Breast epithelium (tissue), 4 donors: ENCODE measurements around the gene ATM. TPM values are rescaled to one million over a fixed set of nuclear protein-coding genes. Genes with fewer than 3 reads are reported as not detected.
A peak's percentile ranks its signal among the peaks of the same experiment; 100 is the strongest.
"Not testable (repeated sequence)": the region's sequence is repeated elsewhere in the genome, so short reads cannot be mapped to it uniquely, and the experiment has no call there.

Source experiments
- DNase-seq, 2 donors: peaks; one replicate each; pipeline ENCODE4 v3.0.0-alpha.2; 2019; ENCODE audit warnings: low spot score in 2 of 2
- H3K27ac ChIP-seq, 2 donors: fragments of 200-600 bp; sonication (generic) in 1 of 2; one replicate each; pipeline ENCODE4 v1.5.1; 2016 to 2019; ENCODE audit warnings: mild to moderate bottlenecking in 1 of 2
- H3K27me3 ChIP-seq, 2 donors: fragments of 200-600 bp; sonication (generic) in 1 of 2; one replicate each; pipeline versions ENCODE4 v1.5.1 to v1.6.0; 2017 to 2019; ENCODE audit warnings: control low read depth in 1 of 2, mild to moderate bottlenecking in 1 of 2
- H3K36me3 ChIP-seq: fragments of 200-600 bp; one replicate; pipeline ENCODE4 v1.5.1; 2019
- H3K4me1 ChIP-seq, 2 donors: fragments of 200-600 bp; sonication (generic); one replicate each; pipeline ENCODE4 v1.5.1; 2016 to 2019; ENCODE audit warnings: control low read depth in 1 of 2
- H3K4me3 ChIP-seq, 3 donors: fragments of 200-600 bp; sonication (generic); 1 replicate in 2 of 3; 2 replicates in 1 of 3; pipeline ENCODE4 v1.5.1; 2016 to 2019; ENCODE audit warnings: mild to moderate bottlenecking in 3 of 3, moderate library complexity in 2 of 3
- H3K9me3 ChIP-seq, 2 donors: fragments of 200-600 bp; sonication (generic) in 1 of 2; one replicate each; pipeline ENCODE4 v1.5.1; 2016 to 2019; ENCODE audit warnings: control low read depth in 1 of 2
- POLR2A ChIP-seq: fragments of 450-650 bp; IDR thresholded peaks from one replicate; pipeline ENCODE4 v1.6.1; 2016; ENCODE audit warnings: antibody characterized with exemption, mild to moderate bottlenecking, moderate library complexity
- POLR2AphosphoS5 ChIP-seq, 3 donors: sonication (generic); formaldehyde crosslinking; IDR thresholded peaks; one replicate each; pipeline ENCODE4 v1.6.1; 2017; ENCODE audit warnings: antibody characterized with exemption in 3 of 3
- intact Hi-C: fragments of 100-400 bp; cut with DNase I; formaldehyde crosslinking; loops from one replicate; pipeline ENCODE4 v1.15.1; 2023; ENCODE audit warnings: low total_unique reads
- total RNA-seq, 3 donors: library from RNA; depleted of rRNA; stranded (reverse); fragments of >200 nt; gene quantifications; one replicate each; pipeline ENCODE4 v1.1.0, GENCODE V29; 2016
- TF ChIP-seq, protein P1 (sequence below), 3 donors: fragments of 450-650 bp; IDR thresholded peaks; one replicate each; pipeline ENCODE4 v1.5.1; 2016 to 2017; ENCODE audit warnings: antibody characterized with exemption in 3 of 3, mild to moderate bottlenecking in 3 of 3, moderate library complexity in 3 of 3

ATM gene
- total RNA-seq, 3 donors from 2014 or later: 84.7 to 117 (median 91.4) TPM

DNA sequence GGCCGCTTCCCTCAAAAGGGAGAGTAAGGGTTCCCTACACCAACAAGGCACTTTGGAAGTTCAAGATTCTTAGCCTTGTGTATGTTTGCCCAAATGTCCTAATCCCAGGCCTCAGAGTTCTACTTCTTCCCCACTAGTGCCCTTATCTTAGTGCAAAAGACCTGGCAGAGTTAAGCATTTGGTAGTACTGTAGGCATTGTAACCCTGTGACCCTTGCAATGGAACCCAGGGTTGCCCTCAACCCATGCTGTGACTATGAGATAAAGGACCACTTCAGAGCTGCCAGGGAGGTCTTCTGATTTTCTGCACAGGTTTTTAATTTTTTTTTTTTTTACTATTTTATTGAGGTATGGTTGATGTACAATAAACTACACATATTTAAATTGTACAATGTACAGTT lies 179.4 kb downstream of the ATM start:
- Histone ChIP-seq H3K9me3 (no peaks in the 10 kb centered on the region), H3K36me3 (no peaks in the 10 kb centered on the region), H3K4me3 (no peak overlapping the region), H3K4me1 (no peaks in the 10 kb centered on the region), H3K27ac (no peak overlapping the region), H3K27me3 (no peaks in the 10 kb centered on the region)
- TF ChIP-seq POLR2A: no peak
- no peak for TF ChIP-seq POLR2AphosphoS5 (IDR thresholded peaks at IDR 0.05)
- TF ChIP-seq, protein P1, sequence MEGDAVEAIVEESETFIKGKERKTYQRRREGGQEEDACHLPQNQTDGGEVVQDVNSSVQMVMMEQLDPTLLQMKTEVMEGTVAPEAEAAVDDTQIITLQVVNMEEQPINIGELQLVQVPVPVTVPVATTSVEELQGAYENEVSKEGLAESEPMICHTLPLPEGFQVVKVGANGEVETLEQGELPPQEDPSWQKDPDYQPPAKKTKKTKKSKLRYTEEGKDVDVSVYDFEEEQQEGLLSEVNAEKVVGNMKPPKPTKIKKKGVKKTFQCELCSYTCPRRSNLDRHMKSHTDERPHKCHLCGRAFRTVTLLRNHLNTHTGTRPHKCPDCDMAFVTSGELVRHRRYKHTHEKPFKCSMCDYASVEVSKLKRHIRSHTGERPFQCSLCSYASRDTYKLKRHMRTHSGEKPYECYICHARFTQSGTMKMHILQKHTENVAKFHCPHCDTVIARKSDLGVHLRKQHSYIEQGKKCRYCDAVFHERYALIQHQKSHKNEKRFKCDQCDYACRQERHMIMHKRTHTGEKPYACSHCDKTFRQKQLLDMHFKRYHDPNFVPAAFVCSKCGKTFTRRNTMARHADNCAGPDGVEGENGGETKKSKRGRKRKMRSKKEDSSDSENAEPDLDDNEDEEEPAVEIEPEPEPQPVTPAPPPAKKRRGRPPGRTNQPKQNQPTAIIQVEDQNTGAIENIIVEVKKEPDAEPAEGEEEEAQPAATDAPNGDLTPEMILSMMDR (IDR thresholded peaks at IDR 0.05): no peak
- DNase-seq: no peak
- intact Hi-C loops: no loop called here

DNA sequence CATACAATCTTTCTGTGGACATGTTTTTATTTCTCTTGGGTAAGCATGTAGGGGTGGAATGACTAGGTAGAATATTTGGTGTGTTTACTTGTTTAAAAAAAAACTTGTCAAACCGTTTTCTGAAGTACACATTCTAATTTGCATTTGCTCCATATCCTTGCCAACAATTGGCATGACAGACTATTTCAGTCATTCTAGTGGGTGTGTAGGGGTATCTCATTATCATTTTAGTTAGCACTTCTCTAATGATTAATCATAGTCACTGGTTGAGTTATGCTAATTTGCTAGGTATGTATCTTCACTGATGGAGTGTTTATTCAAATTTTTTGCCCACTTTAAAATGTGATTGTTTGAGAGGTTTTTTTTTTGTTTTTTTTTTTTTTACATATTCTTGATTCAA lies 180.2 kb downstream of the ATM start:
- no peak for DNase-seq
- Histone ChIP-seq H3K4me3 (no peak overlapping the region), H3K4me1 (no peaks in the 10 kb centered on the region), H3K9me3 (no peaks in the 10 kb centered on the region), H3K27me3 (no peaks in the 10 kb centered on the region), H3K36me3 (no peaks in the 10 kb centered on the region), H3K27ac (no peak overlapping the region)
- intact Hi-C loops: no loop called here
- no peak for TF ChIP-seq POLR2AphosphoS5 (IDR thresholded peaks at IDR 0.05)

DNA sequence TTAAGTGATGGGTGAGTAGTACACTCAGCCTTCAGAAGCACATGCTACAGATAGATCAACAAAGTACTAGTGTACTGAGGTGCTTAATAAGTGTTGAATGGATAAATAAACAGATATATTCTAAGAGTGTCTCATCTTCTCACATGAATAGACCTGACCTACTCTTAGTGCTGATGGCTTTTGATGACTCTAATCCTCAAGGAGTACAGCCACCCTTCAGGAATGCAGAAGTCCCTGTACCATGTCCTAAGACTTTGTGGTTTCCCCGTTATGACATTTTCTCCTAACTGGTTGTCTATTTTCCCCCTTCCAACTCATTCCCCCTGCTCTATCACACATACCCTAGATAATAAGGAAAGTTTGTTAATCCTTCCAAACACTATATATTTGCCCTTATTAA lies 182.8 kb downstream of the ATM start:
- H3K4me3 ChIP-seq: no peak overlapping the region
- no peak for DNase-seq
- no peaks in the 10 kb centered on the region for H3K27me3 ChIP-seq
- intact Hi-C loops: loop anchor here (2.0 kb wide), 1 partner anchor 27 kb away; no protein-coding TSS in a partner anchor
- no peaks in the 10 kb centered on the region for H3K9me3 ChIP-seq
- no peaks in the 10 kb centered on the region for H3K36me3 ChIP-seq
- no peak for TF ChIP-seq POLR2A
- TF ChIP-seq POLR2AphosphoS5 (IDR thresholded peaks at IDR 0.05): no peak
- TF ChIP-seq, protein P1 (IDR thresholded peaks at IDR 0.05): no peak
- no peak overlapping the region for H3K27ac ChIP-seq
- no peaks in the 10 kb centered on the region for H3K4me1 ChIP-seq

DNA sequence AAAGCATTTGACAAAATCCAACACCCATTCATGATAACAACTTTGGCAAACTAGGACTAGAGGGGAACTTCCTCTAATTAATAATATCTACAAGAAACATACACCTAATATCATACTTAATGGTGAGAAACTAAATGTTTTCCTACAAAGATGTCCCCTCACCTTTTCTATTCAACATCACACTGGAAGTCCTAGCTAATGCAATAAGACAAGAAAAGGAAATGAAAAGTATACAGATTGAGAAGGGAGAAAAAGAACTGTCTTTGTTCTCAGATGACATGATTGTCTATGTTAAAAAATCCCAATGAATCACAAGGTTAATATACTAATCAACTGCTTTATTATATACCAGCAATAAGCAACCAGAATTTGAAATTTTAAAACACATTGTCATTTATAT lies 192.1 kb downstream of the ATM start:
- DNase-seq: no peak
- no peak overlapping the region for H3K4me3 ChIP-seq
- no peaks in the 10 kb centered on the region for H3K27me3 ChIP-seq
- H3K4me1 ChIP-seq: no peaks in the 10 kb centered on the region
- TF ChIP-seq, protein P1 (IDR thresholded peaks at IDR 0.05): no peak
- no peak for TF ChIP-seq POLR2A
- TF ChIP-seq POLR2AphosphoS5 (IDR thresholded peaks at IDR 0.05): no peak
- H3K27ac ChIP-seq: no peak overlapping the region
- no peaks in the 10 kb centered on the region for H3K9me3 ChIP-seq
- intact Hi-C loops: no loop called here
- H3K36me3 ChIP-seq: no peaks in the 10 kb centered on the region

DNA sequence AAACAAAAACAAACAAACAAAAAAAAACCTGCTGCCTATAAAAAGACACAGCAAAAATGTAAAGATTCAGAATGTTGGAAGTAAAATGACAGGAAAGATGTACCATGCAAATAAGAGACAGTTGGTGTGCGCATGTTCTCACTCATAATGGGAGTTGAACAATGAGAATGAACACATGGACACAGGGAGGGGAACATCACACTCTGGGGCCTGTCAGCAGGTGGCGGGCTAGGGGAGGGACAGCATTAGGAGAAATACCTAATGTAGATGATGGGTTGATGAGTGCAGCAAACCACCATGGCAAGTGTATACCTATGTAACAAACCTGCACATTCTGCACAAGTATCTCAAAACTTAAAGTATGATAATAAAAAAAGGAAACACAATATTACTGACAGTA lies 194.7 kb downstream of the ATM start:
- H3K27me3 ChIP-seq, H3K9me3 ChIP-seq, H3K4me3 ChIP-seq, intact Hi-C loops, H3K36me3 ChIP-seq, H3K4me1 ChIP-seq, H3K27ac ChIP-seq, DNase-seq: not testable (repeated sequence)
- TF ChIP-seq, protein P1 (IDR thresholded peaks at IDR 0.05): peak in 1 of 3 donors; percentile 10

Other genes starting within 250 kb of the ATM start
- gene CUL5, start 214.2 kb upstream of the ATM start, total RNA-seq: 10 to 100 TPM; 25.9 to 34.4 (median 32.8) TPM
- 100 to 1,000 TPM in 1 of 3 donors, 10 to 100 TPM in 2; 71.4 to 197 (median 77.7) TPM for gene ACAT1, start 101.5 kb upstream of the ATM start, total RNA-seq
- 10 to 100 TPM; 13.6 to 26.8 (median 21.6) TPM for gene NPAT, start 429 bp upstream of the ATM start, total RNA-seq
- 1 to 10 TPM in 1 of 3 donors, under 1 TPM in 2; 0.32 to 1.9 (median 0.66) TPM for gene C11orf65, start 244.5 kb downstream of the ATM start, total RNA-seq